Measurements from ENCODE around the gene DLGAP3. TPM values are rescaled to one million over a fixed set of nuclear protein-coding genes. Genes with fewer than 3 reads are reported as not detected.

The DLGAP3 gene
- polyA plus RNA-seq, 1 experiment, result not detected

GRCh38 chr1:34928066-34928696 lies 1.3 kb downstream of the DLGAP3 start:
- ChIA-PET CTCF (no interaction called here), POLR2A (no interaction called here)
- DNase-seq (ENCODE audit: low read depth), result no peak
- TF ChIP-seq, protein P1, sequence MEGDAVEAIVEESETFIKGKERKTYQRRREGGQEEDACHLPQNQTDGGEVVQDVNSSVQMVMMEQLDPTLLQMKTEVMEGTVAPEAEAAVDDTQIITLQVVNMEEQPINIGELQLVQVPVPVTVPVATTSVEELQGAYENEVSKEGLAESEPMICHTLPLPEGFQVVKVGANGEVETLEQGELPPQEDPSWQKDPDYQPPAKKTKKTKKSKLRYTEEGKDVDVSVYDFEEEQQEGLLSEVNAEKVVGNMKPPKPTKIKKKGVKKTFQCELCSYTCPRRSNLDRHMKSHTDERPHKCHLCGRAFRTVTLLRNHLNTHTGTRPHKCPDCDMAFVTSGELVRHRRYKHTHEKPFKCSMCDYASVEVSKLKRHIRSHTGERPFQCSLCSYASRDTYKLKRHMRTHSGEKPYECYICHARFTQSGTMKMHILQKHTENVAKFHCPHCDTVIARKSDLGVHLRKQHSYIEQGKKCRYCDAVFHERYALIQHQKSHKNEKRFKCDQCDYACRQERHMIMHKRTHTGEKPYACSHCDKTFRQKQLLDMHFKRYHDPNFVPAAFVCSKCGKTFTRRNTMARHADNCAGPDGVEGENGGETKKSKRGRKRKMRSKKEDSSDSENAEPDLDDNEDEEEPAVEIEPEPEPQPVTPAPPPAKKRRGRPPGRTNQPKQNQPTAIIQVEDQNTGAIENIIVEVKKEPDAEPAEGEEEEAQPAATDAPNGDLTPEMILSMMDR (IDR thresholded peaks at IDR 0.05; ENCODE audit: insufficient read depth, low read depth, low read length), result no peak
- Histone ChIP-seq H3K4me3 (ENCODE audit: low read depth, low read length) (no peak overlapping the region), H3K27me3 (ENCODE audit: control insufficient read depth, insufficient read depth, low read length) (peaks cover 34% of the 10 kb centered on the region), H3K36me3 (ENCODE audit: control insufficient read depth, insufficient read depth, low read length) (no peaks in the 10 kb centered on the region)

DNA sequence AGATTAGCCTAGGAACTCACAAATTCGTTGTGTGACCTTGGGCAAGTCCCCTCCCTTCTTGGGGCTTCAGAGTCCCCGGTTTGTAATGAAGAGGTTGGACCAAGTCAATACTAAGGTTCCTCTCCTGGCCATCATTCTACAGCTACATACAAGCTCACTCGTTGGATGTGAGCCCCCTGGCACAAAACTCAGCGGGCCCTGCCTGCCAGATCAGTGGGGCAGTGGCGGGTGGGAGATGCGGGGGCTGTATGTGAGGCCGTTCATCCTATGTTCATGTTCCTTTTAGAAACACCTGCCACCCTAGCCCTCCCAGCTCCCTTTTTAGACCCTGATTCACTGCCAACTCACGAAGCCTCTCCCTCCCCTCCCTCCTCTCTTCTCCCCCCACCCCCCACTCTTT lies 2.1 kb downstream of the DLGAP3 start:
- Histone ChIP-seq H3K4me3 (ENCODE audit: low read depth, low read length) (no peak overlapping the region), H3K36me3 (ENCODE audit: control insufficient read depth, insufficient read depth, low read length) (no peaks in the 10 kb centered on the region), H3K27me3 (ENCODE audit: control insufficient read depth, insufficient read depth, low read length) (peaks cover 34% of the 10 kb centered on the region)
- TF ChIP-seq, protein P1 (IDR thresholded peaks at IDR 0.05; ENCODE audit: insufficient read depth, low read depth, low read length), result no peak
- POLR2A ChIA-PET, result no interaction called here
- no peak for DNase-seq (ENCODE audit: low read depth)
- CTCF ChIA-PET, result interaction anchor here (0.9 kb wide), 1 partner anchor 10 kb away, joined by 3 read pairs; no protein-coding TSS in a partner anchor

- TF ChIP-seq, protein P1 (IDR thresholded peaks at IDR 0.05; ENCODE audit: insufficient read depth, low read depth, low read length), result no peak
- ChIA-PET POLR2A (no interaction called here), CTCF (interaction anchor here (0.9 kb wide), 1 partner anchor 10 kb away, joined by 3 read pairs; no protein-coding TSS in a partner anchor)
- Histone ChIP-seq H3K4me3 (ENCODE audit: low read depth, low read length) (no peak overlapping the region), H3K27me3 (ENCODE audit: control insufficient read depth, insufficient read depth, low read length) (peaks cover 34% of the 10 kb centered on the region), H3K36me3 (ENCODE audit: control insufficient read depth, insufficient read depth, low read length) (no peaks in the 10 kb centered on the region)
- no peak for DNase-seq (ENCODE audit: low read depth)
Measured at GRCh38 chr1:34926894-34927293, 2.6 kb downstream of the DLGAP3 start.

DNA sequence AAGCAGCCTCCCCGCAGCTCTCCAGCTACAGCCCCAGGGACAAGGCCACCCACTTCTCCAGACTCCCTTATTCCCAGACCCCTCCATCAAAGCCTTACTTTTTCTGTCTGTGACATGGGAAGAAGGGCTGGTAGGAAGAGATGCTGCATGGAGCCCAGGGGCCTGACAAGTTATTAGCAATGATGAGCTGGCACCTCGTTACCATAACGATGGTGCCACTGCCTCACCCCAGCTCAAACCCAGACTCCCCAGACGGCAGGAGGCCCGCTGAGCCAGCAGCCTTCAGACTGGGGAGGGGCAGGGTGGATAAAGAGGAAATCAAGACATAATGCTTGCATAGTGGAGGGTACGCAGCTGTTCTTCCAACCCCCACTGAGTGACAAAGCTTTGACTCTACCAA lies 3.3 kb downstream of the DLGAP3 start:
- POLR2A ChIA-PET, result no interaction called here
- Histone ChIP-seq H3K27me3 (ENCODE audit: control insufficient read depth, insufficient read depth, low read length) (peaks cover 34% of the 10 kb centered on the region), H3K36me3 (ENCODE audit: control insufficient read depth, insufficient read depth, low read length) (no peaks in the 10 kb centered on the region), H3K4me3 (ENCODE audit: low read depth, low read length) (no peak overlapping the region)
- TF ChIP-seq, protein P1 (IDR thresholded peaks at IDR 0.05; ENCODE audit: insufficient read depth, low read depth, low read length), result no peak
- DNase-seq (ENCODE audit: low read depth), result no peak
- CTCF ChIA-PET, result interaction anchor here (0.6 to 1.1 kb wide), 3 partner anchors 11 to 523 kb away, joined by 3 to 4 read pairs (median 3); no protein-coding TSS in a partner anchor

DNA sequence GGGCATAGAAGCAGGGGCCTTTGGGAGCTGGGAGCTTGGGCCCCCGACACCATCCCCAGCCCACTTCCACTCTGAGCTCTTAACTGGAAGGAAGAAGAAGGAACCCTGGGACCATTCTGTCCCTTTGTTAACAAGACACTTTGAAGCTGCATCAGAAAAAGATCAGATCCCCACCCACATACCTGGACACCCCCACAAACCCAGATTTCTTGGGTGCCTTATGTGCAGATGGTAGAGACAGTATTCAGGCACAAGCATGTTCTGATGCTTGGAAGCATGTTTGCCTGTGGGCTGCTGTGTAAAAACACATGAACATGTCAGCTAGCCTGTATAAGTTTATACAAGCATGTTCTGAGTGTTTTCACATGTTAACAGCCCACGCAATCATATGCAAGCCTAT lies 3.7 kb downstream of the DLGAP3 start:
- no peaks in the 10 kb centered on the region for H3K36me3 ChIP-seq (ENCODE audit: control insufficient read depth, insufficient read depth, low read length)
- ChIA-PET POLR2A (no interaction called here), CTCF (interaction anchor here (0.6 to 1.4 kb wide), 4 partner anchors 12 to 524 kb away, joined by 3 to 4 read pairs (median 4); partner anchors contain the start of gene SMIM12)
- TF ChIP-seq, protein P1 (IDR thresholded peaks at IDR 0.05; ENCODE audit: insufficient read depth, low read depth, low read length), result no peak
- H3K27me3 ChIP-seq (ENCODE audit: control insufficient read depth, insufficient read depth, low read length), result peaks cover 32% of the 10 kb centered on the region
- DNase-seq (ENCODE audit: low read depth), result no peak
- H3K4me3 ChIP-seq (ENCODE audit: low read depth, low read length), result no peak overlapping the region
